AG09309 (cell line): ENCODE data around the gene OR11H7.
"Not testable (repeated sequence)": the region's sequence is repeated elsewhere in the genome, so short reads cannot be mapped to it uniquely, and the experiment has no call there.

Source experiments
- DNase-seq: peaks from one replicate; pipeline ENCODE4 v3.0.0-alpha.2; 2010; ENCODE audit warnings: low read depth
- H3K4me3 ChIP-seq: 2 replicates; pipeline ENCODE4 v1.5.1; 2011; ENCODE audit warnings: mild to moderate bottlenecking, low read depth, low read length, moderate library complexity; ENCODE audit not compliant: control insufficient read depth
- TF ChIP-seq, protein P1 (sequence below): IDR thresholded peaks from 2 replicates; pipeline ENCODE4 v1.5.1; 2011; ENCODE audit warnings: mild to moderate bottlenecking, low read depth, low read length, inconsistent platforms; ENCODE audit not compliant: insufficient read depth, control insufficient read depth; ENCODE audit errors: missing control alignments

The OR11H7 gene

GRCh38 chr14:20194101-20194500, 34.7 kb upstream of the OR11H7 start:
- no peak for DNase-seq
- no peak overlapping the region for H3K4me3 ChIP-seq
- TF ChIP-seq, protein P1, sequence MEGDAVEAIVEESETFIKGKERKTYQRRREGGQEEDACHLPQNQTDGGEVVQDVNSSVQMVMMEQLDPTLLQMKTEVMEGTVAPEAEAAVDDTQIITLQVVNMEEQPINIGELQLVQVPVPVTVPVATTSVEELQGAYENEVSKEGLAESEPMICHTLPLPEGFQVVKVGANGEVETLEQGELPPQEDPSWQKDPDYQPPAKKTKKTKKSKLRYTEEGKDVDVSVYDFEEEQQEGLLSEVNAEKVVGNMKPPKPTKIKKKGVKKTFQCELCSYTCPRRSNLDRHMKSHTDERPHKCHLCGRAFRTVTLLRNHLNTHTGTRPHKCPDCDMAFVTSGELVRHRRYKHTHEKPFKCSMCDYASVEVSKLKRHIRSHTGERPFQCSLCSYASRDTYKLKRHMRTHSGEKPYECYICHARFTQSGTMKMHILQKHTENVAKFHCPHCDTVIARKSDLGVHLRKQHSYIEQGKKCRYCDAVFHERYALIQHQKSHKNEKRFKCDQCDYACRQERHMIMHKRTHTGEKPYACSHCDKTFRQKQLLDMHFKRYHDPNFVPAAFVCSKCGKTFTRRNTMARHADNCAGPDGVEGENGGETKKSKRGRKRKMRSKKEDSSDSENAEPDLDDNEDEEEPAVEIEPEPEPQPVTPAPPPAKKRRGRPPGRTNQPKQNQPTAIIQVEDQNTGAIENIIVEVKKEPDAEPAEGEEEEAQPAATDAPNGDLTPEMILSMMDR: no peak

DNA sequence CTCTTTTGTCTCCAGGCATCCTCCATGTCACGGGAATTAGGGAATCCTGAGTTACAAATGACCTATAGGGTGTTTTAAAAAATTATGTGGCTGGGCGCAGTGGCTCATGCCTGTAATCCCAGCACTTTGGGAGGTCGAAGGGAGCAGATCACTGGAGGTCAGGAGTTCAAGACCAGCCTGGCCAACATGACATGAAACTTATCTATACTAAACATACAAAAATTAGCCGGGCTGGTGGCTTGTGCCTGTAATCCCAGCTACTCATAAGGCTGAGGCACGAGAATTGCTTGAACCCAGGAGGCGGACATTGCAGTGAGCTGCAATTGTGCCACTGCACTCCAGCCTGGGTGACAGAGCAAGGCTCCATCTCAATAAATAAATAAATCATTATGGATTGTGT, 33.6 kb upstream of the OR11H7 start:
- H3K4me3 ChIP-seq, DNase-seq: not testable (repeated sequence)

DNA sequence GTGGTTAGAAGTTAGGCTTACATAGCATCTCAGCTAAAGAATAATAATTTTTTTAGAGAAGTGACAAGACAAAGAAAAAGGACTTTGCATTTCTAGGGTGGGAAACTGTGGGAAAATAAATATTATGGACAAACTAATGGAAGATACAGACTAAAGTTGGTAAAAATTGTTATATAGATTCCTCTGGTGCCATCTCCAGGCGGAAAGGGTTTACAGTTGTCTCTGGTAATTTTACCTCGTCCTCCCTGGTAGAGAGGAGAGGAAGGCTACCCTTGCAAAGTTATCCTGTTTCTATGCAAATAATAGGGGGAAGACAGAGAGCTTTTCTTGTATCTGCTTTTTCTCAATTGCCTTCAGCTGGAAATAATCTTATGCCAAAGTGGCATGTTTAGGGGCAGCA, 32.9 kb upstream of the OR11H7 start:
- no peak for DNase-seq

DNA sequence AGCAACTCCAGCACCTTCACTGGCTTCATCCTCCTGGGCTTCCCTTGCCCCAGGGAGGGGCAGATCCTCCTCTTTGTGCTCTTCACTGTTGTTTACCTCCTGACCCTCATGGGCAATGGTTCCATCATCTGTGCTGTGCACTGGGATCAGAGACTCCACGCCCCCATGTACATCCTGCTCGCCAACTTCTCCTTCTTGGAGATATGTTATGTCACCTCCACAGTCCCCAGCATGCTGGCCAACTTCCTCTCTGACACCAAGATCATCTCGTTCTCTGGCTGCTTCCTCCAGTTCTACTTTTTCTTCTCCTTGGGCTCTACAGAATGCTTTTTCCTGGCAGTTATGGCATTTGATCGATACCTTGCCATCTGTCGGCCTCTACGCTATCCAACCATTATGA, 31.3 kb upstream of the OR11H7 start:
- H3K4me3 ChIP-seq: no peak overlapping the region
- TF ChIP-seq, protein P1: no peak
- DNase-seq: no peak

More for the DNA sequence above, 32.9 kb upstream of the OR11H7 start:
- H3K4me3 ChIP-seq: no peak overlapping the region
- TF ChIP-seq, protein P1: no peak

- no peak overlapping the region for H3K4me3 ChIP-seq
- no peak for DNase-seq
- TF ChIP-seq, protein P1: no peak
These were observed 29.8 kb upstream of the OR11H7 start for GRCh38 chr14:20198991-20199390.

DNA sequence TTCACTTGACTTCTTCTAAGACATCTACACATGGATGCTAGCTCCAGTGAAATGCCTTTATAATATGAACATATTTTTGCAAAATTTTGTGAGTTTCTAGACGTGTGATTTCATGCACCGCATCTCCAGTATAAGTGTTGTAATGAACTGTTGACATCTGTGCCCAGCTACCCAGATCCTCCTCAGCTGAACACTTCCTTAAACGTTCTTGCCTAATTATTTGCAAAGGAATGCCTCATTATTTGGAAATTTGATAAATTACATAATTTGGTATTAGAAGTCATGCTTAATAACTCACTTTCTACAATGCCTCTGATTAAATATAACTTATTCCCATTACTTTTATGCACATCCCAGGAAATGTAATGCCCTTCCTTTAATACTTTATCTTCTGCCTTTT, 24.1 kb upstream of the OR11H7 start:
- no peak for DNase-seq
- TF ChIP-seq, protein P1: no peak
- H3K4me3 ChIP-seq: no peak overlapping the region

DNA sequence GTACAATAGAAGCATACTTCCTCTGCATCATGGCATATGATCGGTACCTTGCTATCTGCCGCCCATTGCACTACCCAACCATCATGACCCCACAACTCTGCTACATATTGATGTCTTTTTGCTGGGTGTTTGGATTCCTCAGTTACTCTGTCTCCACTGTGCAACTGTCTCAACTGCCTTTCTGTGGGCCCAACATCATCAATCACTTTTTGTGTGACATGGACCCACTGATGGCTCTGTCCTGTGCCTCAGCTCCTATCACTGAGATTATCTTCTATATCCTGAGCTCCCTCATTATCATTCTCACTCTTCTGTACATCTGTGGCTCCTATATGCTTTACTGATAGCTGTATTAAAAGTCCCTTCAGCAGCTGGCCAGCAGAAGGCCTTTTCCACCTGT, 19.2 kb upstream of the OR11H7 start:
- TF ChIP-seq, protein P1: no peak
- H3K4me3 ChIP-seq: no peak overlapping the region
- no peak for DNase-seq

DNA sequence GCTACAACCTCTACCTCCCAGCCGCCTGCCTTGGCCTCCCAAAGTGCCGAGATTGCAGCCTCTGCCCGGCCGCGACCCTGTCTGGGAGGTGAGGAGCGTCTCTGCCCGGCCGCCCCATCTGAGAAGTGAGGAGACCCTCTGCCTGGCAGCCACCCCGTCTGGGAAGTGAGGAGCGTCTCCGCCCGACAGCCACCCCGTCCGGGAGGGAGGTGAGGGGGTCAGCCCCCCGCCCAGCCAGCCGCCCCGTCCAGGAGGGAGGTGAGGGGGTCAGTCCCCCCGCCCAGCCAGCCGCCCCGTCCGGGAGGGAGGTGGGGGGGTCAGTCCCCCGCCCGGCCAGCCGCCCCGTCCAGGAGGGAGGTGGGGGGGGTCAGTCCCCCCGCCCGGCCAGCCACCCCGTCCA, 16.4 kb upstream of the OR11H7 start:
- H3K4me3 ChIP-seq, DNase-seq: not testable (repeated sequence)
